H1 (cell line): ENCODE data around the gene ZNF536. TPM values are rescaled to one million over a fixed set of nuclear protein-coding genes. Genes with fewer than 3 reads are reported as not detected.

ENCODE experiments used
- CHD7 ChIP-seq: fragments of 300-600 bp; sonication (generic); IDR thresholded peaks from 2 replicates; pipeline ENCODE4 v1.7.1; 2012; ENCODE audit warnings: low read length, moderate library complexity, mild to moderate bottlenecking, inconsistent platforms; ENCODE audit not compliant: insufficient replicate concordance
- EP300 ChIP-seq, 2 experiments: IDR thresholded peaks; 1 replicate in 1 of 2; 2 replicates in 1 of 2; pipeline ENCODE4 v1.6.1; 2011 to 2012; ENCODE audit warnings: low read depth in 2 of 2, low read length in 2 of 2, mild to moderate bottlenecking in 2 of 2, borderline replicate concordance in 1 of 2, inconsistent platforms in 1 of 2, moderate library complexity in 1 of 2
- KDM4A ChIP-seq: IDR thresholded peaks from one replicate; pipeline ENCODE4 v1.7.1; 2012; ENCODE audit warnings: low read depth, mild to moderate bottlenecking, moderate library complexity, low read length, inconsistent platforms; ENCODE audit not compliant: severe bottlenecking
- MAX ChIP-seq: IDR thresholded peaks from 2 replicates; pipeline ENCODE4 v1.6.1; 2012; ENCODE audit warnings: inconsistent platforms
- SAP30 ChIP-seq: fragments of 300-600 bp; sonication (generic); IDR thresholded peaks from 2 replicates; pipeline ENCODE4 v1.7.1; 2012; ENCODE audit warnings: low read length, moderate library complexity, mild to moderate bottlenecking, inconsistent platforms; ENCODE audit not compliant: insufficient read depth, insufficient replicate concordance
- SP1 ChIP-seq: IDR thresholded peaks from 2 replicates; pipeline ENCODE4 v1.6.1; 2011; ENCODE audit warnings: low read depth, low read length
- SP2 ChIP-seq: IDR thresholded peaks from 2 replicates; pipeline ENCODE4 v1.6.1; 2012; ENCODE audit warnings: mild to moderate bottlenecking, low read length, inconsistent platforms
- SRF ChIP-seq: IDR thresholded peaks from 2 replicates; pipeline ENCODE4 v1.6.1; 2011; ENCODE audit warnings: mild to moderate bottlenecking, low read depth, low read length, moderate library complexity
- TBP ChIP-seq: IDR thresholded peaks from 2 replicates; pipeline ENCODE4 v1.6.1; 2011; ENCODE audit warnings: low read depth, low read length, improper control_type of control experiment
- polyA plus RNA-seq, 7 experiments: library from polyadenylated mRNA; depleted of rRNA in 3 of 7; stranded (reverse) in 5 of 7; unstranded in 2 of 7; fragments of >200 nt in 5 of 7; fragments of 200-250 nt in 2 of 7; gene quantifications; 1 replicate in 5 of 7; 2 replicates in 1 of 7; 4 replicates in 1 of 7; pipeline versions ENCODE4 v1.2.1 to v1.2.3, GENCODE V29; 2011 to 2013; ENCODE audit warnings: missing spikeins in 2 of 7, mixed read lengths in 2 of 7
- total RNA-seq: library from RNA; stranded (reverse); fragmentation: NEBNext Ultra II Directional; extraction: Animal tissue kit (Norgen Biotek cat#: 25700); gene quantifications from 2 replicates; pipeline ENCODE4 v1.2.1, GENCODE V29; 2021

Gene ZNF536
- total and polyA plus RNA-seq, 2 of the 8 experiments (the other 6 are each of a cell fraction or from before 2014, with no cell fraction given), result 0.09 to 0.11 TPM

GRCh38 chr19:30395283-30395682, 23.1 kb downstream of the ZNF536 start (continued):
- TF ChIP-seq CHD7, result no peak
- no peak for TF ChIP-seq TBP
- TF ChIP-seq MAX, result no peak
- no peak for TF ChIP-seq SAP30
- no peak for TF ChIP-seq SRF
- TF ChIP-seq SP1, result no peak
- no peak for TF ChIP-seq SP2
- TF ChIP-seq EP300 (IDR thresholded peaks at IDR 0.05; ENCODE audit: borderline replicate concordance in 1 of 2, low read depth in 2 of 2, low read length in 2 of 2), result no peak
- no peak for TF ChIP-seq KDM4A
